Ishikawa (cell line): ENCODE data around the gene CIP2A.

ENCODE experiments used
- CEBPB ChIP-seq: IDR thresholded peaks from 2 replicates; pipeline ENCODE4 v1.6.1; 2012
- CREB1 ChIP-seq: IDR thresholded peaks from 2 replicates; pipeline ENCODE4 v1.6.1; 2012; ENCODE audit warnings: low read depth
- EP300 ChIP-seq: IDR thresholded peaks from 2 replicates; pipeline ENCODE4 v1.6.1; 2012; ENCODE audit warnings: borderline replicate concordance
- MAX ChIP-seq: IDR thresholded peaks from 2 replicates; pipeline ENCODE4 v1.6.1; 2012
- NFIC ChIP-seq: IDR thresholded peaks from 2 replicates; pipeline ENCODE4 v1.6.1; 2012
- RAD21 ChIP-seq: IDR thresholded peaks from 2 replicates; pipeline ENCODE4 v1.6.1; 2012; ENCODE audit warnings: low read depth
- REST ChIP-seq: IDR thresholded peaks from 2 replicates; pipeline ENCODE4 v1.6.1; 2012; ENCODE audit warnings: low read depth, mild to moderate bottlenecking
- TAF1 ChIP-seq: IDR thresholded peaks from 2 replicates; pipeline ENCODE4 v1.6.1; 2012; ENCODE audit warnings: low read depth, mild to moderate bottlenecking
- TCF12 ChIP-seq: IDR thresholded peaks from 2 replicates; pipeline ENCODE4 v1.6.1; 2012; ENCODE audit warnings: low read depth
- TEAD4 ChIP-seq: IDR thresholded peaks from 2 replicates; pipeline ENCODE4 v1.6.1; 2012
- USF1 ChIP-seq: IDR thresholded peaks from 2 replicates; pipeline ENCODE4 v1.6.1; 2012
- YY1 ChIP-seq: IDR thresholded peaks from 2 replicates; pipeline ENCODE4 v1.6.1; 2012; ENCODE audit warnings: low read depth
- ZBTB7A ChIP-seq: IDR thresholded peaks from 2 replicates; pipeline ENCODE4 v1.6.1; 2012; ENCODE audit warnings: low read depth

GRCh38 chr3:108548886-108549285 is 40.4 kb downstream of the CIP2A start:
- TF ChIP-seq USF1 (no peak), CREB1 (no peak), YY1 (no peak), CEBPB (no peak), ZBTB7A (no peak), REST (no peak), EP300 (no peak), TEAD4 (no peak), NFIC (no peak), TAF1 (no peak), MAX (no peak), TCF12 (no peak), RAD21 (no peak)
